OCI-LY1 (cell line): Measurements from ENCODE around the gene KIAA2012.

Experiments used
- H2AFZ ChIP-seq: fragments of 200-600 bp; sonication (generic), shearing (Covaris generic); 2 replicates; pipeline ENCODE4 v1.6.0; 2014; ENCODE audit warnings: antibody characterized with exemption, mild to moderate bottlenecking, low read length
- H3F3A ChIP-seq: fragments of 200-600 bp; sonication (generic), shearing (Covaris generic); 2 replicates; pipeline ENCODE4 v1.6.0; 2014; ENCODE audit warnings: mild to moderate bottlenecking, antibody characterized with exemption, low read length, moderate library complexity; ENCODE audit not compliant: insufficient read depth
- H3K27ac ChIP-seq: fragments of 200-600 bp; sonication (generic); 2 replicates; pipeline ENCODE4 v1.5.1; 2014; ENCODE audit warnings: low read length, mixed run types, mild to moderate bottlenecking, low read depth; ENCODE audit not compliant: poor library complexity, severe bottlenecking
- H3K27me3 ChIP-seq: fragments of 200-600 bp; sonication (generic); 2 replicates; pipeline ENCODE4 v1.6.0; 2014; ENCODE audit warnings: antibody characterized with exemption, mild to moderate bottlenecking, low read length, moderate library complexity; ENCODE audit not compliant: insufficient read depth
- H3K36me3 ChIP-seq: fragments of 200-600 bp; sonication (generic); 2 replicates; pipeline ENCODE4 v1.6.1; 2014; ENCODE audit warnings: mild to moderate bottlenecking, antibody characterized with exemption, low read length, moderate library complexity, mixed read lengths; ENCODE audit not compliant: insufficient read depth
- H3K4me1 ChIP-seq: fragments of 200-600 bp; sonication (generic); 2 replicates; pipeline ENCODE4 v1.5.1; 2014; ENCODE audit warnings: mild to moderate bottlenecking, low read length, moderate library complexity; ENCODE audit not compliant: insufficient read depth, severe bottlenecking
- H3K4me2 ChIP-seq: fragments of 200-600 bp; sonication (generic), shearing (Covaris generic); 2 replicates; pipeline ENCODE4 v1.6.1; 2014; ENCODE audit warnings: low read length
- H3K4me3 ChIP-seq: fragments of 200-600 bp; sonication (generic); 2 replicates; pipeline ENCODE4 v1.5.1; 2014; ENCODE audit warnings: low read length, low read depth, mild to moderate bottlenecking, mixed read lengths; ENCODE audit not compliant: poor library complexity, severe bottlenecking
- H3K79me2 ChIP-seq: fragments of 200-600 bp; shearing (Covaris generic); 2 replicates; pipeline ENCODE4 v1.6.1; 2016; ENCODE audit warnings: mixed run types, low read length, mixed read lengths; ENCODE audit not compliant: insufficient read depth
- H3K9ac ChIP-seq: fragments of 200-600 bp; sonication (generic), shearing (Covaris generic); 2 replicates; pipeline ENCODE4 v1.6.1; 2014; ENCODE audit warnings: mild to moderate bottlenecking, low read length, mixed read lengths
- H3K9me2 ChIP-seq: fragments of 200-600 bp; sonication (generic), shearing (Covaris generic); 2 replicates; pipeline ENCODE4 v1.6.1; 2014; ENCODE audit warnings: low read depth, mild to moderate bottlenecking, low read length, mixed read lengths
- H3K9me3 ChIP-seq: fragments of 200-600 bp; shearing (Covaris generic); 2 replicates; pipeline ENCODE4 v1.6.1; 2014; ENCODE audit warnings: low read length, mixed read lengths
- H4K20me1 ChIP-seq: fragments of 200-600 bp; sonication (generic), shearing (Covaris generic); 2 replicates; pipeline ENCODE4 v1.6.0; 2016; ENCODE audit warnings: mild to moderate bottlenecking, low read length; ENCODE audit not compliant: insufficient read depth
- EZH2 ChIP-seq: fragments of 200-600 bp; sonication (generic), shearing (Covaris generic); IDR thresholded peaks from 2 replicates; pipeline ENCODE4 v1.8.0; 2017; ENCODE audit warnings: borderline replicate concordance, mixed run types, mild to moderate bottlenecking, antibody characterized with exemption, low read length, moderate library complexity, mixed read lengths
- TF ChIP-seq, protein P1 (sequence below): fragments of 200-600 bp; sonication (generic), shearing (Covaris generic); IDR thresholded peaks from 2 replicates; pipeline ENCODE4 v1.5.1; 2017; ENCODE audit warnings: mild to moderate bottlenecking, antibody characterized with exemption, low read length, moderate library complexity, mixed read lengths

KIAA2012 gene

GRCh38 chr2:202091476-202091875, 18.4 kb downstream of the KIAA2012 start:
- H3K79me2 ChIP-seq: no peaks in the 10 kb centered on the region
- H4K20me1 ChIP-seq: no peaks in the 10 kb centered on the region
- no peak overlapping the region for H3K4me3 ChIP-seq
- no peaks in the 10 kb centered on the region for H3K4me1 ChIP-seq
- H3K9me3 ChIP-seq: no peaks in the 10 kb centered on the region
- no peaks in the 10 kb centered on the region for H3K9me2 ChIP-seq
- no peaks in the 10 kb centered on the region for H3F3A ChIP-seq
- no peak overlapping the region for H3K4me2 ChIP-seq
- no peak overlapping the region for H3K27ac ChIP-seq
- H3K9ac ChIP-seq: no peak overlapping the region
- no peak for TF ChIP-seq EZH2
- TF ChIP-seq, protein P1, sequence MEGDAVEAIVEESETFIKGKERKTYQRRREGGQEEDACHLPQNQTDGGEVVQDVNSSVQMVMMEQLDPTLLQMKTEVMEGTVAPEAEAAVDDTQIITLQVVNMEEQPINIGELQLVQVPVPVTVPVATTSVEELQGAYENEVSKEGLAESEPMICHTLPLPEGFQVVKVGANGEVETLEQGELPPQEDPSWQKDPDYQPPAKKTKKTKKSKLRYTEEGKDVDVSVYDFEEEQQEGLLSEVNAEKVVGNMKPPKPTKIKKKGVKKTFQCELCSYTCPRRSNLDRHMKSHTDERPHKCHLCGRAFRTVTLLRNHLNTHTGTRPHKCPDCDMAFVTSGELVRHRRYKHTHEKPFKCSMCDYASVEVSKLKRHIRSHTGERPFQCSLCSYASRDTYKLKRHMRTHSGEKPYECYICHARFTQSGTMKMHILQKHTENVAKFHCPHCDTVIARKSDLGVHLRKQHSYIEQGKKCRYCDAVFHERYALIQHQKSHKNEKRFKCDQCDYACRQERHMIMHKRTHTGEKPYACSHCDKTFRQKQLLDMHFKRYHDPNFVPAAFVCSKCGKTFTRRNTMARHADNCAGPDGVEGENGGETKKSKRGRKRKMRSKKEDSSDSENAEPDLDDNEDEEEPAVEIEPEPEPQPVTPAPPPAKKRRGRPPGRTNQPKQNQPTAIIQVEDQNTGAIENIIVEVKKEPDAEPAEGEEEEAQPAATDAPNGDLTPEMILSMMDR: no peak
- no peaks in the 10 kb centered on the region for H3K36me3 ChIP-seq
- no peaks in the 10 kb centered on the region for H3K27me3 ChIP-seq
- no peak overlapping the region for H2AFZ ChIP-seq

GRCh38 chr2:202094426-202094986, 21.5 kb downstream of the KIAA2012 start:
- Histone ChIP-seq H3K4me2 (no peak overlapping the region), H3K79me2 (no peaks in the 10 kb centered on the region), H3K4me3 (no peak overlapping the region), H3K4me1 (no peaks in the 10 kb centered on the region), H3K27me3 (no peaks in the 10 kb centered on the region), H4K20me1 (no peaks in the 10 kb centered on the region), H3K9me3 (no peaks in the 10 kb centered on the region), H2AFZ (no peak overlapping the region), H3F3A (no peaks in the 10 kb centered on the region), H3K27ac (no peak overlapping the region), H3K9ac (no peak overlapping the region), H3K9me2 (no peaks in the 10 kb centered on the region), H3K36me3 (no peaks in the 10 kb centered on the region)
- TF ChIP-seq, protein P1: no peak
- no peak for TF ChIP-seq EZH2

DNA sequence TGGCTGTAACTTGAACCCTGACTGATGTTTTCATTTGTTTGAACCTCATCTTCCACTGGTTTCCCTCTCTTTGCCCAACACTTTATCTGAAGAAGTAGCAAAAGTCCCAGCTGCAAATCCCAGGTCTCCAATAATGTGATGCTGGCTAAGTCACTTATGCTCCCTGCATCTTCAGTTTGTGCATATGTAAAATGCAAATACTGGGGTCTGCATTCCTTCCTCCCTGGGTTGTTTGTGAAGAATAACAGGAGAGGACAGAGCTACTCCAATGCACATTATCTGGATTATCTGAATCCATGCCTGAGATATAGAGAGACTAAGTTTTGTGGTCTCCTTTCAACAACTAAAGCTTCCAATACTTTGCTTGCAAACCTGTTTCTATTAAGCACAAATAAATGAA, 22.2 kb downstream of the KIAA2012 start:
- Histone ChIP-seq H3K4me2 (no peak overlapping the region), H3K9me2 (no peaks in the 10 kb centered on the region), H3K79me2 (no peaks in the 10 kb centered on the region)

More for the DNA sequence above, 22.2 kb downstream of the KIAA2012 start:
- no peak overlapping the region for H3K4me3 ChIP-seq
- H3K36me3 ChIP-seq: no peaks in the 10 kb centered on the region
- H2AFZ ChIP-seq: no peak overlapping the region
- H3F3A ChIP-seq: no peaks in the 10 kb centered on the region
- no peaks in the 10 kb centered on the region for H4K20me1 ChIP-seq
- no peaks in the 10 kb centered on the region for H3K27me3 ChIP-seq
- TF ChIP-seq, protein P1: no peak
- TF ChIP-seq EZH2: no peak
- no peak overlapping the region for H3K27ac ChIP-seq
- no peak overlapping the region for H3K9ac ChIP-seq
- no peaks in the 10 kb centered on the region for H3K9me3 ChIP-seq
- H3K4me1 ChIP-seq: no peaks in the 10 kb centered on the region
